ENCODE data around the gene ATP5ME.
"Not testable (repeated sequence)": the region's sequence is repeated elsewhere in the genome, so short reads cannot be mapped to it uniquely, and the experiment has no call there.

The ATP5ME gene

DNA sequence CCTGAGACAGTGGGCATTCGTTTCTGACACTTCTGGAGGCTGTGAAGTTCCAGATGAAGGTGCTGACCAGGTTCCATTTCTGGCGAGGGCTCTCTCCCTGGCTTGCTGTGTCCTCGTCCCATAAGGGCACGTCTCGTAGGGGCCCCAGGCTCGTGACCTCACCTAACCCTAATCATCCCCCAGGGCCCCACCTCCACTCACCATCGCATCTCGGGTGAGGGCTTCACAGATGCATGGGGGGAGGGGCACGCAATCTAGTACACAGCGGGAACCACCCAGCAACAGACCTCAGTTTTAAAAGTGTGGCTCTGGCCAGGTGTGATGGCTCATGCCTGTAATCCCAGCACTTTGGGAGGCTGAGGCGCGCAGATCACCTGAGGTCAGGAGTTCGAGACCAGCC lies 26.6 kb downstream of the ATP5ME start:
- H3K9ac ChIP-seq (ENCODE audit: low read length): no peak overlapping the region
- H3K4me1 ChIP-seq (ENCODE audit: insufficient read depth, low read length): no peaks in the 10 kb centered on the region
- no peaks in the 10 kb centered on the region for H3K9me3 ChIP-seq (ENCODE audit: low read length)
- H3K27ac ChIP-seq (ENCODE audit: low read depth, low read length): no peak overlapping the region
- no peak overlapping the region for H3K4me3 ChIP-seq (ENCODE audit: low read depth in 1 of 2, low read length in 2 of 2)
- no peaks in the 10 kb centered on the region for H3K36me3 ChIP-seq (ENCODE audit: insufficient read depth, low read length)
- H3K27me3 ChIP-seq (ENCODE audit: control insufficient read depth in 1 of 2, insufficient read depth in 2 of 2, low read length in 2 of 2): peaks cover 0 to 40% of the 10 kb centered on the region in 2 donors

DNA sequence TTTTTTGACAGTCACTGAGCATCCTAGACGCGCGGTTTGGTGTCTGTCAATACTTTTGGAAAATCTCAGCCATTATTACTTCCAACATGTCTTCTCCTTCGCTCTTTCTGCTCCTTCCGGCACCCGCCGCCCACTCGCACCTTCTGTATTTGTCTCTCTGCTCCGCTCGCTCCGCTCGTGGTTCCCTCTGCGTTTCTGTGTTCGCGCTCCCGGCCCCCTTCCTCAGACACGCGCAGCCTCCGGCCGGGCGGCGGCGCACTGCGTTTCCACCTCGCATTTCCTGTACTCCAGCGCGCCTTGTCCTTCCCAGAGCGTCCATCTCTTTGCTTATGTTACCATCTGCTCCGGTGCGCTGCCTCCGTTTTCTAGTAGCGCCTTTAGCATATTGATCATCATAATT lies 27.6 kb downstream of the ATP5ME start:
- Histone ChIP-seq H3K27ac (ENCODE audit: low read depth, low read length) (no peak overlapping the region), H3K9ac (ENCODE audit: low read length) (no peak overlapping the region), H3K27me3 (ENCODE audit: control insufficient read depth in 1 of 2, insufficient read depth in 2 of 2, low read length in 2 of 2) (peaks cover 0 to 35% of the 10 kb centered on the region in 2 donors), H3K36me3 (ENCODE audit: insufficient read depth, low read length) (no peaks in the 10 kb centered on the region), H3K4me1 (ENCODE audit: insufficient read depth, low read length) (no peaks in the 10 kb centered on the region), H3K9me3 (ENCODE audit: low read length) (no peaks in the 10 kb centered on the region), H3K4me3 (ENCODE audit: low read depth in 1 of 2, low read length in 2 of 2) (no peak overlapping the region)

DNA sequence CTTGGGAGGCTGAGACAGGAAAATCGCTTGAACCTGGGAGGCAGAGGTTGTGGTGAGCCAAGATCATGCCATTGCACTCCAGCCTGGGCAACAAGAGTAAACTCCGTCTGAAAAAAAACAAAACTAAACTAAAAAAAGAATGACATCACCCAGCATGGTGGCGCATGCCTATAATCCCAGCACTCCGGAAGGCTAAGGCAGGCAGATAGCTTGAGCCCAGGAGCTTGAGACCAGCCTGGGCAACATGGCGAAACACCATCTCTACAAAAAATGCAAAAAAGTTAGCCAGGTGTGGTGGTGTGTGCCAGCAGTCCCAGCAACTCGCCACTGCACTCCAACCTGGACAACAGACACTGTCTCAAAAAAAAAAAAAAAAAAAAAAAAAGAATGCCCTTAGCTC lies 31.7 kb downstream of the ATP5ME start:
- H3K36me3 ChIP-seq (ENCODE audit: insufficient read depth, low read length); H3K27me3 ChIP-seq (ENCODE audit: control insufficient read depth in 1 of 2, insufficient read depth in 2 of 2, low read length in 2 of 2); H3K9ac ChIP-seq (ENCODE audit: low read length); H3K4me1 ChIP-seq (ENCODE audit: insufficient read depth, low read length); H3K27ac ChIP-seq (ENCODE audit: low read depth, low read length); H3K9me3 ChIP-seq (ENCODE audit: low read length); H3K4me3 ChIP-seq (ENCODE audit: low read depth in 1 of 2, low read length in 2 of 2): not testable (repeated sequence)

DNA sequence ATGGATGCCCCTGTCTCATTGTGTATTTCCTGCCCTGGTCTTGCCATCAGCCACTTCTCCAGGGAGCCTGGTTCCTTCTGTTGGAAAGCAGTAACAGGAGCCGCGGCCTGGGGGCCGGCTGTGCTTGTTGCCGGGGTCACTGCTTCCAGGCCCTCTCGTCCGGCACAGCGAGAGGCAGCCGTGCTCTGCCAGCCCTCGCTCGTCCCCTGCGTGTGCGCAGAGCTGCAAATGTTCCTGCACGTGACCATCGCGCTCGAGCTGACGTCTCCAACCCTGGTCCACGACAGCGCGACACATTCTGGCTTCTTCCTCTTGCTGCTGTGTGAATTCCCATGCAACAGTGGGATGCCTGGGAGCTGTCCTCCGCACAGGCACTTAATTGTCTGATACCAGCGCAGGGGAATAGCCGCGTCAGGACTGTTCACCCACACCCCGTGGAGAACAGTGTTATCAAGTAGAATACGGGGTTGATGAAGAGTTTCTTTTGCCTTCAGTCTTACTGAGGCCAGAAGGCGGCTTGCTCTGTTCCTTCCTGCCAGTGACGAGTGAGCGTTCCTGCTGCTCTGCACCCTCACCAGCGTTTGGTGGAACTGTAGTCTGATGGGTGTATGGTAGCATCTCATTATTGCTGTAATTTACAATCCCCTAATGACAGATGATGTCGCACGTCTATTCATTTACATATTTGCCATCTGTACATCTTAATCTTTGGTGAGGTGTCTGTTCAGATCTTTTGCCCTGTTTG lies 36.4 kb downstream of the ATP5ME start:
- Histone ChIP-seq H3K27me3 (ENCODE audit: control insufficient read depth in 1 of 2, insufficient read depth in 2 of 2, low read length in 2 of 2) (no peaks in the 10 kb centered on the region), H3K27ac (ENCODE audit: low read depth, low read length) (no peak overlapping the region), H3K9ac (ENCODE audit: low read length) (no peak overlapping the region), H3K4me3 (ENCODE audit: low read depth in 1 of 2, low read length in 2 of 2) (no peak overlapping the region), H3K4me1 (ENCODE audit: insufficient read depth, low read length) (no peaks in the 10 kb centered on the region), H3K9me3 (ENCODE audit: low read length) (no peaks in the 10 kb centered on the region), H3K36me3 (ENCODE audit: insufficient read depth, low read length) (no peaks in the 10 kb centered on the region)

DNA sequence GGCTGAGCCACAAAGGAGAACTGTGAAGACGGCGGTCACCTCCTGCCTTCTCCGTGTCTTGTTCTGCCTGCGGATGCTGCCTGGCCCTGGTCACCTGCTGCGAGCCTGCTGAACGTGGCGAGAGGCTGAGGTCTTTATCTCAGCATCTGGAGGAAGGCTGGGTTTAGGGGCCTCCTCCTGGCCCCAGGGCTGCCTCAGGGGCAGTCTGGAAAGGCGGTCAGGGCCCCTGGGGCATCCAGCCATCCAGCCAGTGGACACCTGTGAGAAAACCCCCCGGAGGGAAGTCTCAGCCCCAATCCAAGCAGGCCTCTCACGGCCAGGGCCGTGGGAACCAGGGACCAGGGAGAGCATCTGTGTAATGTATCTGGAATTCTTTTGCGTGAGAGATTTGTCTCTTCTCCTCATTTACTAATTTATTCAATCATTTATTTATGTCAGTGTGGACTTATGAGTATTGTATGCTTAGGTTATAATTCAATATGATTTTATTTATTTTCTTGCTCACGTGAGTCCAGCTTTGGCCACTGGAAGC lies 37.4 kb downstream of the ATP5ME start:
- H3K27me3 ChIP-seq (ENCODE audit: control insufficient read depth in 1 of 2, insufficient read depth in 2 of 2, low read length in 2 of 2): no peaks in the 10 kb centered on the region
- H3K27ac ChIP-seq (ENCODE audit: low read depth, low read length): no peak overlapping the region
- no peak overlapping the region for H3K4me3 ChIP-seq (ENCODE audit: low read depth in 1 of 2, low read length in 2 of 2)
- H3K9ac ChIP-seq (ENCODE audit: low read length): no peak overlapping the region
- H3K36me3 ChIP-seq (ENCODE audit: insufficient read depth, low read length): no peaks in the 10 kb centered on the region
- H3K9me3 ChIP-seq (ENCODE audit: low read length): no peaks in the 10 kb centered on the region
- no peaks in the 10 kb centered on the region for H3K4me1 ChIP-seq (ENCODE audit: insufficient read depth, low read length)

DNA sequence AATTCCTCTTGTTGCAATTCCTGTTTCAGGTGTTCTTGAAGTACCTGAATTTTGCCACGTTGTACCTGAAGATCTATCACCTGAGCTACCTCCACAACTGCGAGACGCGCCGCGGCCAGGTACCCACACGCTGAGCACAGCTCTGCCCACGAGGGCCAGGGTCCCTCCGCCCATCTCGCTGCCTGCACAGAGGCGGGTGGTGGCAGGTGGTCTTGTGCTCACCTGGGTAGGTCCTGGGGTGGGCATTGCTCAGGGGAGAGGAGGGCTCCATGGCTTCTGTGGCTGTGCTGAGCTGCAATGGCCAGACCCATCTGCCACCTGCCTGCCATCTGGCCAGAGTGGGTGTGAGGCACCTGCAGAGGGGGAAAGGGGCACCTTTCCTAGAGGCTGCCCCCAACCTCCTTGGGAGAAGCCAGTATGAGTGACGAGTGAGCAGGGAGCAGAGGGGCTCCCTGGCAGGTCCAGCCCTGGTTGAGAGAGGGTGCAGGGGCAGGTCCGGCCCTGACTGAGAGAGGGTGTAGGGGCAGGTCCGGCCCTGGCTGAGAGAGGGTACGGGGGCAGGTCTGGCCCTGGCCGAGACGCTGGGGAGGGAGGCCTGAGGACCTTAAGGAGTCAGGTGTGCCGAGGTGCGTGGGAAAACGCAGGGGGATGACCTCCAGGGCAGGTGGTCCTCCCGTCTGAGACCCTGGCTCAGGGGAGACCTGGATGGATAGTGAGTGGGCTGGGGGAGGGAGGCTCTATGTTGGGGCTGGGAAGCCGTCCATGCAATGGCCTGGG lies 38.0 kb downstream of the ATP5ME start:
- Histone ChIP-seq H3K4me3 (ENCODE audit: low read depth in 1 of 2, low read length in 2 of 2) (no peak overlapping the region), H3K27ac (ENCODE audit: low read depth, low read length) (no peak overlapping the region), H3K9ac (ENCODE audit: low read length) (no peak overlapping the region), H3K27me3 (ENCODE audit: control insufficient read depth in 1 of 2, insufficient read depth in 2 of 2, low read length in 2 of 2) (no peaks in the 10 kb centered on the region), H3K36me3 (ENCODE audit: insufficient read depth, low read length) (no peaks in the 10 kb centered on the region), H3K4me1 (ENCODE audit: insufficient read depth, low read length) (no peaks in the 10 kb centered on the region), H3K9me3 (ENCODE audit: low read length) (no peaks in the 10 kb centered on the region)

DNA sequence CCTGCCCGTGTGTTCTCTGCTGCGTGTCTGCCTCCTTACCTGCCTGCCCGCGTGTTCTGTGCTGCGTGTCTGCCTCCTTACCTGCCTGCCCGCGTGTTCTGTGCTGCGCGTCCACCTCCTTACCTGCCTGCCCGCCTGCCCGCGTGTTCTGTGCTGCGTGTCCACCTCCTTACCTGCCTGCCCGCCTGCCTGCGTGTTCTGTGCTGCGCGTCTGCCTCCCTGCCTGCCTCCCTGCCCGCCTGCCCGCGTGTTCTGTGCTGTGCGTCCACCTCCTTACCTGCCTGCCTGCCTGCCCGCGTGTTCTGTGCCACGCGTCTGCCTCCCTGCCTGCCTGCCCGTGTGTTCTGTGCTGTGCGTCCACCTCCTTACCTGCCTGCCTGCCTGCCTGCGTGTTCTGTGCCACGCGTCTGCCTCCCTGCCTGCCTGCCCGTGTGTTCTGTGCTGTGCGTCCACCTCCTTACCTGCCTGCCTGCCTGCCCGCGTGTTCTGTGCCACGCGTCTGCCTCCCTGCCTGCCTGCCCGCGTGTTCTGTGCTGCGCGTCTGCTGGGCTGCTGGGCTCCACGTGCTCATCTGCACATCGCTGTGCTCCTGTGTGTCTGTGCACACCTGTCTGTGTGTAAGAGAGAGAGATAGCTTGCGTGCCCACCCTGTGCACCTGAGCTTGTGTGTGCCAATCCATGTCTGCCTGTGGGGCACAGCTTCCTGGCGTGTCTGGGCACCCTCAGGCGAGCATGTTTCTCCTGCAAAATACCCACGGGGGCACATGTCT lies 38.8 kb downstream of the ATP5ME start:
- not testable (repeated sequence) for H3K27ac ChIP-seq (ENCODE audit: low read depth, low read length); H3K27me3 ChIP-seq (ENCODE audit: control insufficient read depth in 1 of 2, insufficient read depth in 2 of 2, low read length in 2 of 2); H3K36me3 ChIP-seq (ENCODE audit: insufficient read depth, low read length); H3K4me3 ChIP-seq (ENCODE audit: low read depth in 1 of 2, low read length in 2 of 2); H3K9me3 ChIP-seq (ENCODE audit: low read length); H3K9ac ChIP-seq (ENCODE audit: low read length); H3K4me1 ChIP-seq (ENCODE audit: insufficient read depth, low read length)

DNA sequence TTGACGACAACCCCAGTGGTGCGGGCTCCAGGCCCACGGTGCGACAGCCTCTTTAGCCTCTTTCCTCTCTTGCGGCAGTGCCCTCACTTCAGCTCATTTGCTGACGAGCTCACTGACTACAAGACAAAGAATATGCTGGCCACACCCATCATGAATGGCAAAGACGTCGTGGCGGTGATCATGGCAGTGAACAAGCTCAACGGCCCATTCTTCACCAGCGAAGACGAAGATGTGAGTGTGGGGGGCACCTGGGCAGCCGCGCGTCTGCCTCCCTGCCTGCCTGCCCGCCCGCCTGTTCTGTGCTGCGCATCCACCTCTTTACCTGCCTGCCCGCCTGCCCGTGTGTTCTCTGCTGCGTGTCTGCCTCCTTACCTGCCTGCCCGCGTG lies 39.5 kb downstream of the ATP5ME start:
- H3K9ac ChIP-seq (ENCODE audit: low read length): no peak overlapping the region
- no peaks in the 10 kb centered on the region for H3K36me3 ChIP-seq (ENCODE audit: insufficient read depth, low read length)
- no peaks in the 10 kb centered on the region for H3K9me3 ChIP-seq (ENCODE audit: low read length)
- H3K4me1 ChIP-seq (ENCODE audit: insufficient read depth, low read length): no peaks in the 10 kb centered on the region
- H3K27ac ChIP-seq (ENCODE audit: low read depth, low read length): no peak overlapping the region
- H3K27me3 ChIP-seq (ENCODE audit: control insufficient read depth in 1 of 2, insufficient read depth in 2 of 2, low read length in 2 of 2): no peaks in the 10 kb centered on the region
- no peak overlapping the region for H3K4me3 ChIP-seq (ENCODE audit: low read depth in 1 of 2, low read length in 2 of 2)

DNA sequence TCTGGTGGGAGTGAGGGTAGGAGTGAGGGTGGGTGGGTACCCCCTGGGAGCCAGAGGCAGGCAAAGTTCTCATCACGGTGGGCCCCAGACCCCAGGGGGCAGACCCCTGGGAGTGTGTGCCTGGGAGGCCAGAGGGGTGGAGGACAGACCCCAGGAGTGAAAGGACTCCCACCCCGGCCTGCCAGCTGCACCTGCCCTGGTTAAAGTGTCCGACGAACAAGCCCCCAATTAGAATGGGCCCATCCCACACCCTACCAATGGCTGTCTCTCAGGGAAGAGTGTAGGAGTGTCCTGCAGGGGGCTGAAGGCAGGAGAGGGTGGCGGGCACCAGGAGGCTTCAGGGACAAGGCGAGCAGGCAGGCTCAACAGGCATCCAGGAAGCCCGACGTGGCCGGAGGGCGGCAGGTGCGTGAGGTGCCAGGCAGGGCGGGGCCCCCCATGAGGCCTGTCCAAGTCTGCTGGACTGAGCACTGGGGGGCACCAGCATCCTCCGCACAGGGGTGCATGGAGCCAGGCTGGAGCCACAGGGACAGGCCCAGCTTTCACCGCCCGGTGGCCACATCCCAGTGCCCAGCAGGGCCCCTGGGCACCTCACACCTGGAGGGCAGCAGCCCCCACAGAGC lies 40.0 kb downstream of the ATP5ME start:
- no peaks in the 10 kb centered on the region for H3K36me3 ChIP-seq (ENCODE audit: insufficient read depth, low read length)
- no peaks in the 10 kb centered on the region for H3K4me1 ChIP-seq (ENCODE audit: insufficient read depth, low read length)
- no peak overlapping the region for H3K27ac ChIP-seq (ENCODE audit: low read depth, low read length)
- H3K27me3 ChIP-seq (ENCODE audit: control insufficient read depth in 1 of 2, insufficient read depth in 2 of 2, low read length in 2 of 2): peaks cover 0 to 3% of the 10 kb centered on the region in 2 donors
- H3K4me3 ChIP-seq (ENCODE audit: low read depth in 1 of 2, low read length in 2 of 2): no peak overlapping the region
- no peaks in the 10 kb centered on the region for H3K9me3 ChIP-seq (ENCODE audit: low read length)
- H3K9ac ChIP-seq (ENCODE audit: low read length): no peak overlapping the region

DNA sequence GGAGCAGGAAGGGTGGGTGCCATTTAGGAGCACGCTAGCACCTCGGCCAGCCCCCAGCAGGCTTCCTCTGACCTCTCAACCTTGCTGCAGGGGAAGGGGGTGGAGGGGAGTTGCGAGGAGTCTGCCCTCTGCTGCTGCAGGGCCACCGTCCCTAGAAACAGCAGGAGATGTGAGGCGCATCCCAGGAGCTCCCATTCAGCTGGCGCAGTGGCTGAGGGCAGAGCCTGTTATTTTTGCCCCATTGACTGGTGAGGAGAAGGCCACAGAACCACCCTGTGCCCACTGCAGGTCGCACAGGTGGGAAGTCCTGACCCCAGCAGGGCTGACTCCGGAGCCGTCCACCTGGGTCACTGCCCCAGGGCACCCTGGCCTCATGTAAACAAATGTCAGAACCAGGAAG lies 40.7 kb downstream of the ATP5ME start:
- H3K27ac ChIP-seq (ENCODE audit: low read depth, low read length): no peak overlapping the region
- no peaks in the 10 kb centered on the region for H3K9me3 ChIP-seq (ENCODE audit: low read length)
- H3K27me3 ChIP-seq (ENCODE audit: control insufficient read depth in 1 of 2, insufficient read depth in 2 of 2, low read length in 2 of 2): peaks cover 0 to 10% of the 10 kb centered on the region in 2 donors
- no peaks in the 10 kb centered on the region for H3K36me3 ChIP-seq (ENCODE audit: insufficient read depth, low read length)
- H3K4me3 ChIP-seq (ENCODE audit: low read depth in 1 of 2, low read length in 2 of 2): no peak overlapping the region
- no peaks in the 10 kb centered on the region for H3K4me1 ChIP-seq (ENCODE audit: insufficient read depth, low read length)
- no peak overlapping the region for H3K9ac ChIP-seq (ENCODE audit: low read length)

DNA sequence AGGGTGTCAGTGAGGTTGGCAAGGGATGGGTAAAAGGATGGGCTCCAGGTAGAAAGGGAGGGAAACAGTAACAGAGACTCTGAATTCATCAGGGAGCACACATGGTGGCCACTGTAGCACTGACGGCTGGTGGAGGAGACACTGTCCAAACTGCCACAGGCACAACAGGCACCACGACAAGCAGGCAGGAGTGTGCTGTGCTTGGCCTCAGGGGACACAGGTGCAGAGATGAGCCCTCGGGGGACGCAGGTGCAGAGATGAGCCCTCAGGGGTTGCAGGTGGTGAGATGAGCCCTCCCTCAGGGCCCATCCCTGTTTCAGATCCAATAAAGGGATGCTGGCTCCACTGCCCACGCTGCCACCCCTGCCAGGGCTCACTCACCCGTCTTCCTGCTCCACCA lies 41.1 kb downstream of the ATP5ME start:
- Histone ChIP-seq H3K9me3 (ENCODE audit: low read length) (no peaks in the 10 kb centered on the region), H3K27me3 (ENCODE audit: control insufficient read depth in 1 of 2, insufficient read depth in 2 of 2, low read length in 2 of 2) (peaks cover 0 to 10% of the 10 kb centered on the region in 2 donors), H3K36me3 (ENCODE audit: insufficient read depth, low read length) (no peaks in the 10 kb centered on the region), H3K4me3 (ENCODE audit: low read depth in 1 of 2, low read length in 2 of 2) (no peak overlapping the region), H3K27ac (ENCODE audit: low read depth, low read length) (no peak overlapping the region), H3K4me1 (ENCODE audit: insufficient read depth, low read length) (no peaks in the 10 kb centered on the region), H3K9ac (ENCODE audit: low read length) (no peak overlapping the region)

Data from muscle layer of colon (tissue), 2 donors.